ENCODE results near the gene CEP126.

DNA sequence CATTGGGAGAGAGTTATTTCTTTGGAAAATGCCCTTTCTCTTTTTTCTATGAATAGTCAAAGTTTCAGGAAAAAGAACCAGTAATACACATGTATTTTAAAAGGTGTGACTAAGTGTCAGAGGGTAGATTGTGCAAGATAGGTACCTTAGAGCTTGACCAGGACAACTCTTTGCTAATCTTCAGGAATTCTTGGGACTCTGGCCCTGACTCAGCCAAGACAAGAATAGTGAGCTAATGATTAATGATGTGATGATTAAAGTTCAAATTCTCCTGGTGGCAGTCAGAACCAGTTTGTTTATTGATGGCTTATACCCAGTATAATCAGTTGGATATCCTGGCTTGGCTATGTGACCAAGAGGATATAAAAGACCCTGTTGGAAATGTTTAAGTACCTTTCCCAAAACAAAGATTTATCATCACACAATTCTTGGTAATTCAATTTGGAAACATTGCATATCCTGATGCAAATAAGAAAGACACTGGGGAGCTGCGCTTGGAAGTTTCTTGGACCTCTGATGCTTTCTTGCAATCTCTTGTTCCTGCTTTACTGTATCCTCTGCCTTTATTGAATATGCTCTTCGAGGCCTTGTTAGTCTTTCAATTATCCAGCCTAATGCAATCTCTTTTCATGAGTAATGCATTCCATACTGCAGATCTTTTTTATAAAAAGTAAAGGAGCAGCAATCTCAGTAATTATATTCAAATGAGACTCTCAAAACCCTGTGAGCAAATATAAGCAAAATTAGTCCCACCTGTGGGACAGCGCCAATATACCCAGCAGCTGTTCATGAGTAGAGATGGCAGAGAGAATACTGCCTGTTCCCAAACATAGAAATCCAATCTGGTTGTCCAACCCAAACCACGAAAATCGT, 48.0 kb upstream of the CEP126 start:
- TF ChIP-seq ZZZ3 (CRISPR knock-in tag; IDR thresholded peaks at IDR 0.05; ENCODE audit: borderline replicate concordance) = no peak
- TF ChIP-seq, protein P1, sequence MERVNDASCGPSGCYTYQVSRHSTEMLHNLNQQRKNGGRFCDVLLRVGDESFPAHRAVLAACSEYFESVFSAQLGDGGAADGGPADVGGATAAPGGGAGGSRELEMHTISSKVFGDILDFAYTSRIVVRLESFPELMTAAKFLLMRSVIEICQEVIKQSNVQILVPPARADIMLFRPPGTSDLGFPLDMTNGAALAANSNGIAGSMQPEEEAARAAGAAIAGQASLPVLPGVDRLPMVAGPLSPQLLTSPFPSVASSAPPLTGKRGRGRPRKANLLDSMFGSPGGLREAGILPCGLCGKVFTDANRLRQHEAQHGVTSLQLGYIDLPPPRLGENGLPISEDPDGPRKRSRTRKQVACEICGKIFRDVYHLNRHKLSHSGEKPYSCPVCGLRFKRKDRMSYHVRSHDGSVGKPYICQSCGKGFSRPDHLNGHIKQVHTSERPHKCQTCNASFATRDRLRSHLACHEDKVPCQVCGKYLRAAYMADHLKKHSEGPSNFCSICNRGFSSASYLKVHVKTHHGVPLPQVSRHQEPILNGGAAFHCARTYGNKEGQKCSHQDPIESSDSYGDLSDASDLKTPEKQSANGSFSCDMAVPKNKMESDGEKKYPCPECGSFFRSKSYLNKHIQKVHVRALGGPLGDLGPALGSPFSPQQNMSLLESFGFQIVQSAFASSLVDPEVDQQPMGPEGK (CRISPR knock-in tag; IDR thresholded peaks at IDR 0.05) = no peak; the same call in 1 of the 2 replicates
- no peak for TF ChIP-seq ATF6 (CRISPR knock-in tag; conservative IDR thresholded peaks at IDR 0.05)
- no peak for TF ChIP-seq NR1H2 (CRISPR knock-in tag; IDR thresholded peaks at IDR 0.05; ENCODE audit: borderline replicate concordance, low read depth)
- no peak for TF ChIP-seq ZFP82 (CRISPR knock-in tag; IDR thresholded peaks at IDR 0.05; ENCODE audit: borderline replicate concordance)
- TF ChIP-seq RELA (CRISPR knock-in tag; IDR thresholded peaks at IDR 0.05) = no peak
- TF ChIP-seq, protein P2, sequence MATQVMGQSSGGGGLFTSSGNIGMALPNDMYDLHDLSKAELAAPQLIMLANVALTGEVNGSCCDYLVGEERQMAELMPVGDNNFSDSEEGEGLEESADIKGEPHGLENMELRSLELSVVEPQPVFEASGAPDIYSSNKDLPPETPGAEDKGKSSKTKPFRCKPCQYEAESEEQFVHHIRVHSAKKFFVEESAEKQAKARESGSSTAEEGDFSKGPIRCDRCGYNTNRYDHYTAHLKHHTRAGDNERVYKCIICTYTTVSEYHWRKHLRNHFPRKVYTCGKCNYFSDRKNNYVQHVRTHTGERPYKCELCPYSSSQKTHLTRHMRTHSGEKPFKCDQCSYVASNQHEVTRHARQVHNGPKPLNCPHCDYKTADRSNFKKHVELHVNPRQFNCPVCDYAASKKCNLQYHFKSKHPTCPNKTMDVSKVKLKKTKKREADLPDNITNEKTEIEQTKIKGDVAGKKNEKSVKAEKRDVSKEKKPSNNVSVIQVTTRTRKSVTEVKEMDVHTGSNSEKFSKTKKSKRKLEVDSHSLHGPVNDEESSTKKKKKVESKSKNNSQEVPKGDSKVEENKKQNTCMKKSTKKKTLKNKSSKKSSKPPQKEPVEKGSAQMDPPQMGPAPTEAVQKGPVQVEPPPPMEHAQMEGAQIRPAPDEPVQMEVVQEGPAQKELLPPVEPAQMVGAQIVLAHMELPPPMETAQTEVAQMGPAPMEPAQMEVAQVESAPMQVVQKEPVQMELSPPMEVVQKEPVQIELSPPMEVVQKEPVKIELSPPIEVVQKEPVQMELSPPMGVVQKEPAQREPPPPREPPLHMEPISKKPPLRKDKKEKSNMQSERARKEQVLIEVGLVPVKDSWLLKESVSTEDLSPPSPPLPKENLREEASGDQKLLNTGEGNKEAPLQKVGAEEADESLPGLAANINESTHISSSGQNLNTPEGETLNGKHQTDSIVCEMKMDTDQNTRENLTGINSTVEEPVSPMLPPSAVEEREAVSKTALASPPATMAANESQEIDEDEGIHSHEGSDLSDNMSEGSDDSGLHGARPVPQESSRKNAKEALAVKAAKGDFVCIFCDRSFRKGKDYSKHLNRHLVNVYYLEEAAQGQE (IDR thresholded peaks at IDR 0.05; ENCODE audit: borderline replicate concordance in 1 of 2, low read depth in 1 of 2, low read length in 2 of 2) = 0 out of 4 replicates have a peak, but pooled peaks of 1 of the 2 experiments have one; percentile 17
- TF ChIP-seq ZNF138 (CRISPR knock-in tag; IDR thresholded peaks at IDR 0.05; ENCODE audit: low read depth) = no peak
- no peak for TF ChIP-seq SP140L (CRISPR knock-in tag; IDR thresholded peaks at IDR 0.05; ENCODE audit: borderline replicate concordance)
- no peak for TF ChIP-seq CTCF (CRISPR knock-in tag; IDR thresholded peaks at IDR 0.05)
- no peak for TF ChIP-seq TAF1 (CRISPR knock-in tag; IDR thresholded peaks at IDR 0.05)
- no peak for TF ChIP-seq GTF3A (CRISPR knock-in tag; conservative IDR thresholded peaks at IDR 0.05)
- 0 out of 2 replicates have a peak, but pooled peaks have one; percentile 59 for TF ChIP-seq NCOA1 (CRISPR knock-in tag; IDR thresholded peaks at IDR 0.05)

All from HepG2 (cell line).